Adrenal gland (tissue), 5 donors: ENCODE data around the gene TOX2.

Experiments
- POLR2A ChIP-seq, 2 donors: fragments of 450-650 bp; IDR thresholded peaks; one replicate each; pipeline ENCODE4 v1.6.1; 2017; ENCODE audit warnings: antibody characterized with exemption in 2 of 2, mild to moderate bottlenecking in 2 of 2, moderate library complexity in 1 of 2
- TF ChIP-seq, protein P1 (sequence below), 6 experiments: fragments of 450-650 bp in 4 of 6; fragments of 200-600 bp in 2 of 6; sonication (generic) in 1 of 6; IDR thresholded peaks; 1 replicate in 5 of 6; 2 replicates in 1 of 6; pipeline versions ENCODE4 v1.5.1 to v1.8.0; 2016 to 2021; ENCODE audit warnings: antibody characterized with exemption in 6 of 6, mild to moderate bottlenecking in 2 of 6, moderate library complexity in 1 of 6
- donor health status: DM: no; HTN: no; CAD: no.

DNA sequence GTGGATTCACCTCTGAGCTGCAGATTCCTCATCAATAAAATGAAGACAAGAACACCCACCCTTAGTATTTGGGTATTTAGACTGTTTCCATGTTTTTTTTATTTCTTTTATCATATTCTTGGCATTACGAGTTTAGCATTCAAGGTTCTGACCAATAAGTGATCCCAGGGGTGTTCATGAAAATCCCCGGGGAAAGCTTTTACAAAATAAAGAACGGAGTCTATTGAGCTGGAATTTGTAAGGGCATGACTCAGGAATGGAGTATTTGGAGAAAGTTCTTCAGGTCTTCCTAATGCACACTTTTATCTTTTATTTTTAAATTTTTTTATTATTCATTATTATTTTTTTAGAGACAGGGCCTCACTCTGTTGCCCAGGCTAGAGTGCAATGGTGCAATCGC, 19.4 kb upstream of the TOX2 start:
- TF ChIP-seq, protein P1, sequence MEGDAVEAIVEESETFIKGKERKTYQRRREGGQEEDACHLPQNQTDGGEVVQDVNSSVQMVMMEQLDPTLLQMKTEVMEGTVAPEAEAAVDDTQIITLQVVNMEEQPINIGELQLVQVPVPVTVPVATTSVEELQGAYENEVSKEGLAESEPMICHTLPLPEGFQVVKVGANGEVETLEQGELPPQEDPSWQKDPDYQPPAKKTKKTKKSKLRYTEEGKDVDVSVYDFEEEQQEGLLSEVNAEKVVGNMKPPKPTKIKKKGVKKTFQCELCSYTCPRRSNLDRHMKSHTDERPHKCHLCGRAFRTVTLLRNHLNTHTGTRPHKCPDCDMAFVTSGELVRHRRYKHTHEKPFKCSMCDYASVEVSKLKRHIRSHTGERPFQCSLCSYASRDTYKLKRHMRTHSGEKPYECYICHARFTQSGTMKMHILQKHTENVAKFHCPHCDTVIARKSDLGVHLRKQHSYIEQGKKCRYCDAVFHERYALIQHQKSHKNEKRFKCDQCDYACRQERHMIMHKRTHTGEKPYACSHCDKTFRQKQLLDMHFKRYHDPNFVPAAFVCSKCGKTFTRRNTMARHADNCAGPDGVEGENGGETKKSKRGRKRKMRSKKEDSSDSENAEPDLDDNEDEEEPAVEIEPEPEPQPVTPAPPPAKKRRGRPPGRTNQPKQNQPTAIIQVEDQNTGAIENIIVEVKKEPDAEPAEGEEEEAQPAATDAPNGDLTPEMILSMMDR (IDR thresholded peaks at IDR 0.05), result no peak
- no peak for TF ChIP-seq POLR2A (IDR thresholded peaks at IDR 0.05)
